DOHH2 (cell line): ENCODE results near the gene PPIC.

ENCODE experiments used
- H3F3A ChIP-seq: fragments of 200-600 bp; sonication (generic), shearing (Covaris generic); 2 replicates; pipeline ENCODE4 v1.6.0; 2016; ENCODE audit warnings: antibody characterized with exemption, mild to moderate bottlenecking; ENCODE audit not compliant: control insufficient read depth, insufficient read depth
- H3K27ac ChIP-seq: fragments of 200-600 bp; sonication (generic); 2 replicates; pipeline ENCODE4 v1.5.1; 2014; ENCODE audit warnings: low read depth, mild to moderate bottlenecking, low read length, moderate library complexity
- H3K27me3 ChIP-seq: fragments of 200-600 bp; sonication (generic); 2 replicates; pipeline ENCODE4 v1.6.1; 2014; ENCODE audit warnings: mild to moderate bottlenecking, low read length, mixed read lengths; ENCODE audit not compliant: control insufficient read depth
- H3K36me3 ChIP-seq: fragments of 200-600 bp; sonication (generic); 2 replicates; pipeline ENCODE4 v1.6.1; 2014; ENCODE audit warnings: mild to moderate bottlenecking, low read length, moderate library complexity, mixed read lengths; ENCODE audit not compliant: control insufficient read depth
- H3K4me1 ChIP-seq: fragments of 200-600 bp; sonication (generic); 2 replicates; pipeline ENCODE4 v1.6.1; 2014; ENCODE audit warnings: mild to moderate bottlenecking, low read length, mixed read lengths; ENCODE audit not compliant: control insufficient read depth
- H3K4me2 ChIP-seq: fragments of 200-600 bp; sonication (generic); 2 replicates; pipeline ENCODE4 v1.6.0; 2014; ENCODE audit warnings: mild to moderate bottlenecking, low read length, moderate library complexity
- H3K4me3 ChIP-seq: fragments of 200-600 bp; sonication (generic); 2 replicates; pipeline ENCODE4 v1.5.1; 2014; ENCODE audit warnings: mild to moderate bottlenecking, low read length, mixed read lengths
- H3K79me2 ChIP-seq: fragments of 200-600 bp; sonication (generic); 2 replicates; pipeline ENCODE4 v1.6.1; 2014; ENCODE audit warnings: mild to moderate bottlenecking, low read length, mixed read lengths; ENCODE audit not compliant: control insufficient read depth
- H3K9me2 ChIP-seq: fragments of 200-600 bp; sonication (generic); replicated peaks from 2 replicates; pipeline ENCODE4 v1.6.1; 2014; ENCODE audit warnings: mild to moderate bottlenecking, low read length, mixed read lengths; ENCODE audit not compliant: control insufficient read depth
- H3K9me3 ChIP-seq: fragments of 200-600 bp; sonication (generic); 2 replicates; pipeline ENCODE4 v1.6.1; 2014; ENCODE audit warnings: antibody characterized with exemption, low read length, mixed read lengths; ENCODE audit not compliant: control insufficient read depth, insufficient read depth
- H4K20me1 ChIP-seq: fragments of 200-600 bp; sonication (generic); 2 replicates; pipeline ENCODE4 v1.6.0; 2014; ENCODE audit warnings: low read depth, mild to moderate bottlenecking, antibody characterized with exemption, low read length, moderate library complexity; ENCODE audit not compliant: control insufficient read depth, insufficient read depth
- EZH2phosphoT487 ChIP-seq: fragments of 200-600 bp; sonication (generic); IDR thresholded peaks from 2 replicates; pipeline ENCODE4 v1.6.1; 2017; ENCODE audit warnings: borderline replicate concordance, mild to moderate bottlenecking, antibody characterized with exemption, low read length, moderate library complexity, mixed read lengths
- TF ChIP-seq, protein P1 (sequence below): fragments of 200-600 bp; sonication (generic); IDR thresholded peaks from one replicate; pipeline ENCODE4 v1.5.1; 2014; ENCODE audit warnings: antibody characterized with exemption, mild to moderate bottlenecking, low read depth, low read length; ENCODE audit not compliant: poor library complexity, severe bottlenecking

PPIC gene

DNA sequence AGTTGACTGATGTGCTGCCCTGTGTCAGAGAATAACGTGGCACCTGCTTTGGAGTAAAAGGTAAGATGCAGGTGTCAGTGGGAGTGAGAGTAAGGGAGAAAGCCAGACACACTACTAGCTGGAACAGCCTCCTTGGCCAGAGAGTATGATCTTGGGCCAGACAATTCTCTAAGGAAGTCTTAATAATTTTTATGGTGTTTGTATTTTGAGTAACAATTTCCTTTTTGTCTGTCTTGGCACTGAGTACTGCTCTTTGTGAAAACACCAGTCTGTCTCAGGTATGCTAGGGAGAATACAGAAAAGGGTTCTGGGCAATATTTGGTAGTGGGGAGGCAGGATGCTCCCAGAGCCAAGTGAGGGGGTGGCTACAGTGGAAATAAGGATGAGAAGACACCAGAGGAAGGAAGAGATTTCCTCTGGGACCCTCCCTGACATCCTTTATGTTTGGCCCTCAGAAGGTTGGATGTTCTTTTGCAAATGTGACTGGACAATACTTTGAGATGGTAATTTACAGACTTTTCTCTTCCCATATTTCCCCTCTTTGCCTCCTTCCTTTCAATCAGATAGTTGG, 31.9 kb upstream of the PPIC start:
- no peaks in the 10 kb centered on the region for H3K27me3 ChIP-seq
- H3K9me3 ChIP-seq, result no peaks in the 10 kb centered on the region
- TF ChIP-seq EZH2phosphoT487, result no peak
- TF ChIP-seq, protein P1, sequence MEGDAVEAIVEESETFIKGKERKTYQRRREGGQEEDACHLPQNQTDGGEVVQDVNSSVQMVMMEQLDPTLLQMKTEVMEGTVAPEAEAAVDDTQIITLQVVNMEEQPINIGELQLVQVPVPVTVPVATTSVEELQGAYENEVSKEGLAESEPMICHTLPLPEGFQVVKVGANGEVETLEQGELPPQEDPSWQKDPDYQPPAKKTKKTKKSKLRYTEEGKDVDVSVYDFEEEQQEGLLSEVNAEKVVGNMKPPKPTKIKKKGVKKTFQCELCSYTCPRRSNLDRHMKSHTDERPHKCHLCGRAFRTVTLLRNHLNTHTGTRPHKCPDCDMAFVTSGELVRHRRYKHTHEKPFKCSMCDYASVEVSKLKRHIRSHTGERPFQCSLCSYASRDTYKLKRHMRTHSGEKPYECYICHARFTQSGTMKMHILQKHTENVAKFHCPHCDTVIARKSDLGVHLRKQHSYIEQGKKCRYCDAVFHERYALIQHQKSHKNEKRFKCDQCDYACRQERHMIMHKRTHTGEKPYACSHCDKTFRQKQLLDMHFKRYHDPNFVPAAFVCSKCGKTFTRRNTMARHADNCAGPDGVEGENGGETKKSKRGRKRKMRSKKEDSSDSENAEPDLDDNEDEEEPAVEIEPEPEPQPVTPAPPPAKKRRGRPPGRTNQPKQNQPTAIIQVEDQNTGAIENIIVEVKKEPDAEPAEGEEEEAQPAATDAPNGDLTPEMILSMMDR, result no peak
- no peak overlapping the region for H3K4me2 ChIP-seq
- no peaks in the 10 kb centered on the region for H3K79me2 ChIP-seq
- H3F3A ChIP-seq, result no peaks in the 10 kb centered on the region
- no peaks in the 10 kb centered on the region for H4K20me1 ChIP-seq
- H3K36me3 ChIP-seq, result no peaks in the 10 kb centered on the region
- H3K4me3 ChIP-seq, result no peak overlapping the region
- no peak overlapping the region for H3K27ac ChIP-seq
- H3K9me2 ChIP-seq, result no peaks in the 10 kb centered on the region
- no peaks in the 10 kb centered on the region for H3K4me1 ChIP-seq

DNA sequence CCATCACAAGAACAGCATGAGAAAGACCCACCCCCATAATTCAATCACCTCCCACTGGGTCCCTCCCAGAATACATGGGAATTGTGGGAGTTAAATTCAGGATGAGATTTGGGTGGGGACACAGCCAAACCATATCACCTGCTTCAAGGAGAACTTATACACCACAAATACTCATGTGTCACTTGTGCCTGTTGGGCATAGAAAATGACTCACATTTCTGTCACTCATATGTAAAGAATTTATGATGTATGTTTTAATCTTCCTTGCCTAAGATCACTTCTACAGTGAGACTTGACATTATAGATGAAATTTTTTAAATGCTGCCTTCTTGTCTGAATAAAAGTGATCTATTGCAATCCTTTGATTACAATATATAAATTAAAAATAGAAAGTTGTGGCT, 29.5 kb upstream of the PPIC start:
- Histone ChIP-seq H3K4me1 (no peaks in the 10 kb centered on the region), H3K9me3 (no peaks in the 10 kb centered on the region), H3K4me3 (no peak overlapping the region), H3K36me3 (no peaks in the 10 kb centered on the region), H4K20me1 (no peaks in the 10 kb centered on the region), H3F3A (no peaks in the 10 kb centered on the region), H3K27ac (no peak overlapping the region), H3K4me2 (no peak overlapping the region), H3K27me3 (no peaks in the 10 kb centered on the region), H3K79me2 (no peaks in the 10 kb centered on the region), H3K9me2 (no peaks in the 10 kb centered on the region)
- TF ChIP-seq, protein P1, result no peak

DNA sequence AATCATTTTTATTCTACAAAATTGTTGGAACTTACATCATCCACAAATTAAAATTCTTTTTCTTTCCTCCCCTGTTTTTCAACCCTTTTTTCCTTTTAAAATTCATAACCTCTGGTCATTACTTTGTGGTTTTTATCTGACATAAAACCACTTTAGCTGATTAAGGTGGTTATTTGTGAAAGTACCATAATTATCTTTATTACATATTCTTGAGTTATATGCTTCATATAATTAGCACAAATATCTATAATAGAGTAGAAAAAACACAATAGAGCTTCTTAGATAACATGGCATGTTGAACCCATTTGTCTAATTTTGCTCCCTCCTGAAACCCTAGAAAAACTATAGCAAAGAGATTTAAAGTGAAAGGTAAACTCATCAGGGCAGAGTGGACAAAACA, 22.9 kb upstream of the PPIC start:
- no peaks in the 10 kb centered on the region for H3K9me2 ChIP-seq
- H3K4me1 ChIP-seq, result no peaks in the 10 kb centered on the region
- no peak overlapping the region for H3K4me2 ChIP-seq

More for the DNA sequence above, 22.9 kb upstream of the PPIC start:
- Histone ChIP-seq H3F3A (no peaks in the 10 kb centered on the region), H4K20me1 (no peaks in the 10 kb centered on the region), H3K9me3 (no peaks in the 10 kb centered on the region), H3K27ac (no peak overlapping the region), H3K27me3 (no peaks in the 10 kb centered on the region), H3K4me3 (no peak overlapping the region), H3K79me2 (no peaks in the 10 kb centered on the region), H3K36me3 (no peaks in the 10 kb centered on the region)
- TF ChIP-seq, protein P1, result no peak
- no peak for TF ChIP-seq EZH2phosphoT487
